Mesendoderm (in vitro differentiated cells): ENCODE measurements around the gene PLCB1.
A peak's percentile ranks its signal among the peaks of the same experiment; 100 is the strongest.

Experiments
- DNase-seq: peaks from one replicate; pipeline ENCODE4 v3.0.0; 2013
- H2AK5ac ChIP-seq: 2 replicates; pipeline ENCODE4 v1.6.1; 2013; ENCODE audit warnings: low read length, inconsistent platforms
- H2BK120ac ChIP-seq: 2 replicates; pipeline ENCODE4 v1.6.1; 2013; ENCODE audit warnings: low read depth, mild to moderate bottlenecking, low read length, moderate library complexity, mixed read lengths
- H2BK15ac ChIP-seq: replicated peaks from 2 replicates; pipeline ENCODE4 v1.6.1; 2013; ENCODE audit warnings: low read depth, mild to moderate bottlenecking, moderate library complexity
- H2BK5ac ChIP-seq: 2 replicates; pipeline ENCODE4 v1.6.1; 2013; ENCODE audit warnings: low read length, inconsistent platforms
- H3K18ac ChIP-seq: 2 replicates; pipeline ENCODE4 v1.6.1; 2013; ENCODE audit warnings: mild to moderate bottlenecking, low read length, mixed read lengths
- H3K23ac ChIP-seq: one replicate; pipeline ENCODE4 v1.6.1; 2013; ENCODE audit warnings: low read length
- H3K27ac ChIP-seq: 2 replicates; pipeline ENCODE4 v1.5.1; 2013; ENCODE audit warnings: low read depth, mild to moderate bottlenecking, inconsistent platforms, low read length, moderate library complexity
- H3K27me3 ChIP-seq: 2 replicates; pipeline ENCODE4 v1.6.1; 2013; ENCODE audit warnings: low read length, control low read depth, mild to moderate bottlenecking, inconsistent platforms; ENCODE audit not compliant: insufficient read depth, poor library complexity
- H3K36me3 ChIP-seq: 2 replicates; pipeline ENCODE4 v1.6.1; 2013; ENCODE audit warnings: low read length, inconsistent platforms; ENCODE audit not compliant: control insufficient read depth, insufficient read depth
- H3K4ac ChIP-seq: one replicate; pipeline ENCODE4 v1.6.1; 2013; ENCODE audit warnings: low read depth, mild to moderate bottlenecking, low read length, moderate library complexity
- H3K4me1 ChIP-seq: 2 replicates; pipeline ENCODE4 v1.6.1; 2013; ENCODE audit warnings: low read depth, low read length, inconsistent platforms; ENCODE audit not compliant: control insufficient read depth
- H3K4me2 ChIP-seq: 2 replicates; pipeline ENCODE4 v1.6.1; 2013; ENCODE audit warnings: low read length
- H3K4me3 ChIP-seq: 2 replicates; pipeline ENCODE4 v1.5.1; 2013; ENCODE audit warnings: mild to moderate bottlenecking, low read length
- H3K56ac ChIP-seq: one replicate; pipeline ENCODE4 v1.6.1; 2013; ENCODE audit warnings: low read length
- H3K79me1 ChIP-seq: 2 replicates; pipeline ENCODE4 v1.6.1; 2013; ENCODE audit warnings: low read length, inconsistent platforms
- H3K79me2 ChIP-seq: 2 replicates; pipeline ENCODE4 v1.6.1; 2013; ENCODE audit warnings: mild to moderate bottlenecking, low read length; ENCODE audit not compliant: control insufficient read depth, insufficient read depth
- H3K9ac ChIP-seq: 2 replicates; pipeline ENCODE4 v1.6.1; 2013; ENCODE audit warnings: low read length, inconsistent platforms
- H4K5ac ChIP-seq: one replicate; pipeline ENCODE4 v1.6.1; 2013; ENCODE audit warnings: low read length
- H4K8ac ChIP-seq: one replicate; pipeline ENCODE4 v1.6.1; 2013; ENCODE audit warnings: low read depth, mild to moderate bottlenecking, control low read depth, low read length, moderate library complexity
- WGBS: extraction: QIAGEN DNeasy Blood & Tissue Kit; methylation state at CpG from one replicate; pipeline ENCODE4 v1.1.7; 2013; ENCODE audit warnings: low lambda C conversion rate, missing lambda C conversion rate; ENCODE audit not compliant: insufficient coverage; ENCODE audit errors: extremely low coverage; 5-methylcytosine and 5-hydroxymethylcytosine counted together

The PLCB1 gene

DNA sequence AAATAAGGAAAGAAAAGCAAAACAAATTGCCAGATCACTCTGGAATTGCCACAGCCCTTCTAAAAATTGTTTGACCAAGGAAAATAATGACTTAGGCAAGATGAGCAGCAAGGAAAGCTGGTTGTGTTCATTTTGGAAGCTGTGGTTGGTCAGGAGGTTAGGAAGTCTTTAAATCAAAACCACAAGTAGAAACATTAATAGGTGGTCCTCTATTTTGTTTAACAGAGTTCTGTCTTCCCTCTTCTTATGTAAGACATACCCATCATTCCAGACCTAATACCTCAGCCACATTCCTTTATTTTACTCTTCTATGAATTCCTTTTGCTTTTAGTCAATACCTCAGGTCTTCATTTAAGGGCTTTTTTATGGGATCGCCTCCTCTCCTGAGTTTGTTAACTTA lies 514.6 kb downstream of the PLCB1 start:
- Histone ChIP-seq H3K27me3 (no peaks in the 10 kb centered on the region), H3K4me3 (no peak overlapping the region), H2BK5ac (no peak overlapping the region), H2AK5ac (no peak overlapping the region), H3K36me3 (no peaks in the 10 kb centered on the region), H3K79me1 (no peaks in the 10 kb centered on the region), H3K4ac (no peak overlapping the region), H4K8ac (no peak overlapping the region), H3K9ac (no peak overlapping the region), H2BK120ac (no peak overlapping the region), H3K4me1 (no peaks in the 10 kb centered on the region), H3K4me2 (no peak overlapping the region), H2BK15ac (no peak overlapping the region), H4K5ac (no peak overlapping the region), H3K79me2 (no peaks in the 10 kb centered on the region), H3K27ac (no peak overlapping the region), H3K18ac (no peak overlapping the region), H3K56ac (no peak overlapping the region), H3K23ac (no peak overlapping the region)
- no CpG with 5 or more reads among the region's 1 CpG for WGBS
- peak; percentile 56 for DNase-seq

DNA sequence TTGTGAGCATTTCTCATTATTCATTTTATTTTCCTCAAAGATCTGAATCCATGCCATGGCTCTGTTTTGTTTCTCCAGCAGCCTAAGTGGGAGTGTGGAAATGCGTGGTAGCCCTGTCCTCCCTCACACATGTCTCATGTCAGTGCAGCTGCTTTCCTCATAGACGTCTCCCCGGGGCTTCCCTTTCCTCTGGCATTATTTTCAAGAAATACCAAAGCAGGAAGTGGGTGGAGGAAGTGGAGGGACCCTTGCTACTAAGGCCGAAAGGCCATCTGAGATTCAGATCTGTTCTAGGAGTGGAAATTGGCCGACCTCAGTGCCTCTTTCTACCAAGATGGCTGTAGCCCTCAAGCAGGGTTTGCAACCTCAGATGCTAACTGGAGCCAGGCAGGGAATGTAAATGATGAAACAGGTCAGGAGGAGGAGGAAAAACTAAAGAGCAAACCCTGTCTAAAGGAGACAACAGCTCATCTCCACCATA lies 515.9 kb downstream of the PLCB1 start:
- Histone ChIP-seq H3K27me3 (no peaks in the 10 kb centered on the region), H3K18ac (no peak overlapping the region), H3K4ac (no peak overlapping the region), H3K79me2 (no peaks in the 10 kb centered on the region), H3K4me2 (no peak overlapping the region), H3K36me3 (no peaks in the 10 kb centered on the region), H3K27ac (no peak overlapping the region), H3K4me1 (no peaks in the 10 kb centered on the region), H3K56ac (no peak overlapping the region), H3K79me1 (no peaks in the 10 kb centered on the region), H2BK15ac (no peak overlapping the region), H2AK5ac (no peak overlapping the region), H3K9ac (no peak overlapping the region), H2BK5ac (no peak overlapping the region), H3K23ac (no peak overlapping the region), H2BK120ac (no peak overlapping the region), H4K5ac (no peak overlapping the region), H4K8ac (no peak overlapping the region), H3K4me3 (no peak overlapping the region)
- no CpG with 5 or more reads among the region's 5 CpGs for WGBS
- no peak for DNase-seq

DNA sequence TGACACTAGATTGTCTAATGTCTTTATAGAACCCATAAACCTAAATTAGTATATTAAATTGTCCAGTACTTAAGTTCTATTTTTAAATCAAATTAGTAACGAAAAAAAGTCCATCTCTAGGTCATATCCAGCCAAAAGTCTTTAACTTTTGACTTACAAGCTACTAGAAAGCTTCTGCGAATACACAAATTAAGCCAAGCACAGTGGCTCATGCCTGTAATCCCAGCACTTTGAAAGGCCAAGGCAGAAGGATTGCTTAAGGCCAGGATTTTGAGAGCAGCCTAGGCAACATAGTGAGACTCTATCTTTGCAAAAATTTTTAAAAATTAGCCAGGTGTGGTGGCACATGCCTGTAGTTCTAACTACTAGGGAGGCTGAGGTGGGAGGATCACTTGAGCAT lies 516.4 kb downstream of the PLCB1 start:
- H4K8ac ChIP-seq, result no peak overlapping the region
- H3K4me1 ChIP-seq, result no peaks in the 10 kb centered on the region
- no peak overlapping the region for H2BK120ac ChIP-seq
- whole genome bisulfite sequencing, result no CpG with 5 or more reads among the region's 2 CpGs
- no peaks in the 10 kb centered on the region for H3K27me3 ChIP-seq
- no peaks in the 10 kb centered on the region for H3K79me1 ChIP-seq
- H4K5ac ChIP-seq, result no peak overlapping the region
- H3K4ac ChIP-seq, result no peak overlapping the region
- no peak for DNase-seq
- no peaks in the 10 kb centered on the region for H3K79me2 ChIP-seq
- H3K4me2 ChIP-seq, result no peak overlapping the region
- H3K18ac ChIP-seq, result no peak overlapping the region
- H2BK15ac ChIP-seq, result no peak overlapping the region
- no peaks in the 10 kb centered on the region for H3K36me3 ChIP-seq
- no peak overlapping the region for H2AK5ac ChIP-seq
- H2BK5ac ChIP-seq, result no peak overlapping the region
- no peak overlapping the region for H3K27ac ChIP-seq
- H3K23ac ChIP-seq, result no peak overlapping the region
- H3K4me3 ChIP-seq, result no peak overlapping the region
- no peak overlapping the region for H3K56ac ChIP-seq
- H3K9ac ChIP-seq, result no peak overlapping the region

DNA sequence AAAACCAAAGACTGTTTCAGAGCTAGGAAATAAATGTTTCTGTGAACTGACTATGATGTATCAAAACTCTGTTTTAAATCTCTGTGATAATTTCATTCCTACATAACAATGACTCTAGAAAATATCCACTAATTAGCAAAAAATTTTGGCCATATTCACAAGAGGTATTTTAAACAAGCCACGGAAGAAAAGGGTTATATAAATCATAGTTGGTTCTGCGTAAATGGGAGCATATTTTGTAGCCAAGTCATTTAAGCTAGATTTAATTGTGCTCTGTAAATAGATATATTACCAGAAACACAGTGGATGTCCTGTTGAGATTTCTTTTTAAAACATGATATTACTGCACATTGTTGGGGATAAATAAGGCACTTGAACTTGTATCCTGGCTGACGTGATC lies 520.3 kb downstream of the PLCB1 start:
- Histone ChIP-seq H4K8ac (no peak overlapping the region), H3K18ac (no peak overlapping the region), H3K36me3 (no peaks in the 10 kb centered on the region), H2BK15ac (no peak overlapping the region), H3K4me1 (no peaks in the 10 kb centered on the region), H3K79me2 (no peaks in the 10 kb centered on the region), H2BK120ac (no peak overlapping the region), H3K56ac (no peak overlapping the region), H3K79me1 (no peaks in the 10 kb centered on the region), H3K4me3 (no peak overlapping the region), H3K23ac (no peak overlapping the region), H3K27ac (no peak overlapping the region), H2AK5ac (no peak overlapping the region), H3K4ac (no peak overlapping the region), H2BK5ac (no peak overlapping the region), H3K9ac (no peak overlapping the region), H4K5ac (no peak overlapping the region), H3K4me2 (no peak overlapping the region), H3K27me3 (no peaks in the 10 kb centered on the region)
- no CpG with 5 or more reads among the region's 3 CpGs for WGBS
- DNase-seq, result no peak

DNA sequence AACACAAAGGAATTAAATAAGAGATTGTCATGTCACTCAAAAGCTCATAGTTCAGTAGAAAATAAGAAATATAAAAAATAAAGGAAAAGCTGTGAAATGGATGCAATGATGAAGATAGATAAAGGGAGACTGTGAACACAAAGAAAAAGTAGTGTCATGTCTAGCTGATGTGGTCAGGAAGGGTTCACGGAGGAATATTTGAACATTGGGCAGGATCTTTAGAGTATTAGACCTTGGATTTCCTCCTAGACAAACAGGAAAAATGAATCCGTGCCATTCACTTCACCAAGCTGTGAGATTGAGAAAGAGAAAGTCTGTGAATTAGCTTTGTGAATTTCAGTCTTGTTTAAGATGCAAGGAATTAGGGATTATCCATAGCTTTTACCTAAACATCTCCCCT lies 522.4 kb downstream of the PLCB1 start:
- H3K79me1 ChIP-seq, result no peaks in the 10 kb centered on the region
- no peak overlapping the region for H3K9ac ChIP-seq
- no peak overlapping the region for H3K4me3 ChIP-seq
- no peak overlapping the region for H3K4me2 ChIP-seq
- no peak overlapping the region for H3K23ac ChIP-seq
- no CpG with 5 or more reads among the region's 2 CpGs for WGBS
- H2AK5ac ChIP-seq, result no peak overlapping the region
- H2BK120ac ChIP-seq, result no peak overlapping the region
- no peak overlapping the region for H3K56ac ChIP-seq
- no peaks in the 10 kb centered on the region for H3K79me2 ChIP-seq
- H4K8ac ChIP-seq, result no peak overlapping the region
- no peak overlapping the region for H2BK15ac ChIP-seq
- H3K18ac ChIP-seq, result no peak overlapping the region
- H2BK5ac ChIP-seq, result no peak overlapping the region
- no peaks in the 10 kb centered on the region for H3K4me1 ChIP-seq
- DNase-seq, result no peak
- H3K4ac ChIP-seq, result no peak overlapping the region
- no peaks in the 10 kb centered on the region for H3K27me3 ChIP-seq
- no peak overlapping the region for H3K27ac ChIP-seq
- H4K5ac ChIP-seq, result no peak overlapping the region
- H3K36me3 ChIP-seq, result no peaks in the 10 kb centered on the region

DNA sequence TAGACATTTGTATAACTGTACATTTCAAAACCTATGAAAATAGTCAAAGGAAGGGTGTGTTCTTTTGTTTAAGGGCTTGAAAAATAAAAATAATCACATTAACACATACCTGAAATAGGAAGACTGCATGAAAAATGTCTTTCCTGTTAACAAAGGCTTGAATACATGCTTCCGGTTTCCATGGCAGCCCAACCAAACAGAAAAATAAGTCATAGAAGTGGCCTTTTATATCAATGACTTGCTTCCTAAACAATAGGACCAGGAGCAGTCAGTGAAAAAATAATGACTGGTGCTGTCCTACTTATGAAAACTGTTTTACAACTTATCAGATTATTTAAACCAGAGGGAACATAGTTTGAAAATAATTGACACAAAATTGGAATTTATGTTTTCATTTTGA lies 524.3 kb downstream of the PLCB1 start:
- DNase-seq, result peak; percentile 22
- Histone ChIP-seq H2BK15ac (no peak overlapping the region), H2BK120ac (no peak overlapping the region), H3K27me3 (no peaks in the 10 kb centered on the region), H3K79me1 (no peaks in the 10 kb centered on the region), H4K8ac (no peak overlapping the region), H3K4me2 (no peak overlapping the region), H3K4me3 (no peak overlapping the region), H4K5ac (no peak overlapping the region), H2BK5ac (no peak overlapping the region), H3K4ac (no peak overlapping the region), H3K56ac (no peak overlapping the region), H3K23ac (no peak overlapping the region), H3K79me2 (no peaks in the 10 kb centered on the region), H2AK5ac (no peak overlapping the region), H3K9ac (no peak overlapping the region), H3K18ac (no peak overlapping the region), H3K36me3 (no peaks in the 10 kb centered on the region), H3K4me1 (no peaks in the 10 kb centered on the region), H3K27ac (no peak overlapping the region)
- no CpG with 5 or more reads among the region's 1 CpG for WGBS
